Upper lobe of left lung (tissue), 6 donors: Measurements from ENCODE around the gene ALG2. TPM values are rescaled to one million over a fixed set of nuclear protein-coding genes. Genes with fewer than 3 reads are reported as not detected.

Source experiments
- ATAC-seq, 2 donors: fragments of 200-7000 bp; cut with Tn5 transposase; one replicate each; pipeline ENCODE4 v1.9.1; 2022; ENCODE audit warnings: mild to moderate bottlenecking in 2 of 2, moderate library complexity in 2 of 2; ENCODE audit not compliant: low FRiP score in 2 of 2
- DNase-seq, 2 donors: peaks; one replicate each; pipeline ENCODE4 v3.0.0-alpha.2; 2019 to 2020
- H3K27ac ChIP-seq, 4 donors: fragments of 200-600 bp; sonication (generic); one replicate each; pipeline ENCODE4 v1.5.1; 2016 to 2019
- H3K27me3 ChIP-seq, 4 donors: fragments of 200-600 bp; sonication (generic); one replicate each; pipeline ENCODE4 v1.5.1; 2017 to 2019
- H3K36me3 ChIP-seq, 4 donors: fragments of 200-600 bp; sonication (generic); one replicate each; pipeline ENCODE4 v1.5.1; 2016 to 2019
- H3K4me1 ChIP-seq, 4 donors: fragments of 200-600 bp; sonication (generic); one replicate each; pipeline ENCODE4 v1.5.1; 2018 to 2019
- H3K4me3 ChIP-seq, 4 donors: fragments of 200-600 bp; sonication (generic); one replicate each; pipeline ENCODE4 v1.5.1; 2017 to 2019; ENCODE audit warnings: mild to moderate bottlenecking in 2 of 4, moderate library complexity in 1 of 4
- H3K9me3 ChIP-seq, 4 donors: fragments of 200-600 bp; sonication (generic); one replicate each; pipeline ENCODE4 v1.5.1; 2018 to 2019
- EP300 ChIP-seq, 4 donors: sonication (generic); formaldehyde crosslinking; IDR thresholded peaks; one replicate each; pipeline ENCODE4 v1.5.1; 2017; ENCODE audit warnings: antibody characterized with exemption in 4 of 4, control low read depth in 2 of 4
- POLR2A ChIP-seq, 4 donors: fragments of 450-650 bp; IDR thresholded peaks; one replicate each; pipeline ENCODE4 v1.5.1; 2016 to 2017; ENCODE audit warnings: antibody characterized with exemption in 4 of 4, mild to moderate bottlenecking in 2 of 4
- POLR2AphosphoS5 ChIP-seq, 2 donors: sonication (generic); formaldehyde crosslinking; IDR thresholded peaks; one replicate each; pipeline ENCODE4 v1.5.1; 2017; ENCODE audit warnings: antibody characterized with exemption in 2 of 2
- WGBS, 2 donors: methylation state at CpG; one replicate each; pipeline ENCODE4 v1.1.5; 2017 to 2018; 5-methylcytosine and 5-hydroxymethylcytosine counted together
- total RNA-seq, 6 donors: library from RNA; depleted of rRNA in 4 of 6; stranded (reverse); fragments of >200 nt in 4 of 6; gene quantifications; one replicate each; pipeline versions ENCODE4 v1.1.0 to v1.2.1, GENCODE V29; 2016 to 2021
- TF ChIP-seq, protein P1 (sequence below), 6 experiments: fragments of 450-650 bp in 4 of 6; fragments of 200-600 bp in 2 of 6; sonication (generic) in 2 of 6; IDR thresholded peaks; one replicate each; pipeline ENCODE4 v1.5.1; 2016 to 2019; ENCODE audit warnings: antibody characterized with exemption in 6 of 6
- donor health status: DM: no; HTN: no; CAD: no; lungs with moderate emphysema.
- donor health status: DM: no; HTN: yes; CAD: no; lungs with severe emphysema.

The ALG2 gene
- total RNA-seq, 6 donors from 2014 or later: 22.2 to 61.4 (median 41.2) TPM

DNA sequence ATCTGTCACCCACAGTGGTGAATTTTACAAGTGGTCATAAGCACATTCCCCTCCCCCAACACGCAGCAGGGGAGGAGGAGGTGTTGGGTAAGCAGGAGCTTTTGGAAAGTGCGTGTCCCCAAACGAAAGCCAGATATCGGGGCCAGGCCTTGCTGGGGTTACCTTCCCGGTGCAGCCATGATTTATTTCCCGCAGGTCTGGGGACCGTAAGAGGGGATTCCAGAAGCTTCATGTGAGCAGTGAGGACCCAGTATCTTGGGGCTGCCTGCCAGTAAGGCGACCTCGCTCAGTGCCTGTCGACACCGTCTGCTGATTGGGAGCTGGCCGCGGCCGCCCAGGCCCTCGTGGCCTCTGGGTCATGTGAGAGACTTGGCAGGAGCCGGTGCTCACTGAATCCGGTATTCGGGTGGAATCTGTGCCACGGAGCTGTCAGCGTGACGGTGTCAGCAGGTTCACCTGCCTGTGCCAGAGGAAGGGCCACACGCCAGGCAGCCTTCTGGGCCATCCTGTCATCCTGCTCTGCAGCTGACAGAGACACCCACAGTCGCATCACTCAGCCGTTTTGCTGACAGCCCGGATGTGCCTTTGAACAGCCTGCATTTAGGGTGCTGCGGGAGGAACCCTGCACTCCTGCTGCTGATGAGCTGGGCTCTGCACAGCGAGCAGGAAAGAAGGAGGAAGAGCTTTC lies 37.6 kb upstream of the ALG2 start:
- H3K4me3 ChIP-seq: peak overlapping the region; percentile 1 to 49 (median 36)
- 21 to 37% methylated on average over 11 to 16 of the region's 27 CpGs for WGBS, 2 donors

DNA sequence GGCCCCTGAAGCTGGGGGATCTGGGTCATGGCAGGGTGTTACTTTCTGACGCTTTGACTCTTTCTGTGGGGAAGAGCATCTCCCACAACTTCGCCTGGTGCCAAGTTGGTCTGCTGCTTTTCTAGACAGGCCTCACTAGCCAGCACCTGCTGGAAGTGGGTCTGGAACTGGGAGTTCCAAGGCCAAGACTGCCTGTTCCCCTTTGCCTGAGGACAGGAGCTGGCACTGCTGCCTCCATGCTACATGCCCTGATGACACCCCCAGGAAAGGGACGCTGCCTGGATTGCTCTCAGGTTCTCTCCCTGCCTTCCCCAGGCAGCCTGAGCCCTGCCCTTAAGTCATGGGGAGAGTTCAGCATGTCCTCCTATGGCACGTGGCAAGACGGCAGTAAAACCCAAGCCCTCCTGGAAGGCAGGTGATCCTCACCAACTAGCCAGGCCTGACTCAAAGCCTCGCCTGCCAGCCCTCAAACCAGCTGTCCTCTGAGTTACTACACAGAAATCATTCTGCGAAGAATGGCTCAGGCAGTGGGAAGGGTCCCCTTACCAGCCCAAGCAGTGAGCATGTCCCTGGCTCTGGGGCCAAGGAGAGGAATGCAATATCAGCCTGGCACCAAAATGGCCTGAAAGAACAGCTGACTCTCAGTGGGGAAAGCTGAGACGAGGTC lies 36.1 kb upstream of the ALG2 start:
- Histone ChIP-seq H3K9me3 (no peaks in the 10 kb centered on the region), H3K27ac (no peak overlapping the region), H3K4me1 (peaks cover 0 to 8% (median 4%) of the 10 kb centered on the region in 4 donors), H3K27me3 (no peaks in the 10 kb centered on the region), H3K36me3 (no peaks in the 10 kb centered on the region), H3K4me3 (no peak overlapping the region)
- 93 to 94% methylated on average over 2 to 8 of the region's 8 CpGs for WGBS, 2 donors
- no peak for DNase-seq
- no peak for ATAC-seq
- TF ChIP-seq, protein P1, sequence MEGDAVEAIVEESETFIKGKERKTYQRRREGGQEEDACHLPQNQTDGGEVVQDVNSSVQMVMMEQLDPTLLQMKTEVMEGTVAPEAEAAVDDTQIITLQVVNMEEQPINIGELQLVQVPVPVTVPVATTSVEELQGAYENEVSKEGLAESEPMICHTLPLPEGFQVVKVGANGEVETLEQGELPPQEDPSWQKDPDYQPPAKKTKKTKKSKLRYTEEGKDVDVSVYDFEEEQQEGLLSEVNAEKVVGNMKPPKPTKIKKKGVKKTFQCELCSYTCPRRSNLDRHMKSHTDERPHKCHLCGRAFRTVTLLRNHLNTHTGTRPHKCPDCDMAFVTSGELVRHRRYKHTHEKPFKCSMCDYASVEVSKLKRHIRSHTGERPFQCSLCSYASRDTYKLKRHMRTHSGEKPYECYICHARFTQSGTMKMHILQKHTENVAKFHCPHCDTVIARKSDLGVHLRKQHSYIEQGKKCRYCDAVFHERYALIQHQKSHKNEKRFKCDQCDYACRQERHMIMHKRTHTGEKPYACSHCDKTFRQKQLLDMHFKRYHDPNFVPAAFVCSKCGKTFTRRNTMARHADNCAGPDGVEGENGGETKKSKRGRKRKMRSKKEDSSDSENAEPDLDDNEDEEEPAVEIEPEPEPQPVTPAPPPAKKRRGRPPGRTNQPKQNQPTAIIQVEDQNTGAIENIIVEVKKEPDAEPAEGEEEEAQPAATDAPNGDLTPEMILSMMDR (IDR thresholded peaks at IDR 0.05): no peak
- TF ChIP-seq POLR2AphosphoS5 (IDR thresholded peaks at IDR 0.05) (no peak), POLR2A (IDR thresholded peaks at IDR 0.05) (no peak), EP300 (IDR thresholded peaks at IDR 0.05) (no peak)

More for the DNA sequence above, 37.6 kb upstream of the ALG2 start:
- no peaks in the 10 kb centered on the region for H3K36me3 ChIP-seq
- peak; percentile 91 for ATAC-seq
- no peaks in the 10 kb centered on the region for H3K27me3 ChIP-seq
- peaks cover 0 to 8% (median 4%) of the 10 kb centered on the region in 4 donors for H3K4me1 ChIP-seq
- peak; percentile 81 to 93 for DNase-seq
- TF ChIP-seq POLR2A (IDR thresholded peaks at IDR 0.05): peak in 1 of 4 donors; percentile 75
- TF ChIP-seq POLR2AphosphoS5 (IDR thresholded peaks at IDR 0.05): peak in 1 of 2 donors; percentile 46
- no peak for TF ChIP-seq EP300 (IDR thresholded peaks at IDR 0.05)
- H3K27ac ChIP-seq: peak overlapping the region; percentile 63 to 78 (median 68)
- H3K9me3 ChIP-seq: no peaks in the 10 kb centered on the region

DNA sequence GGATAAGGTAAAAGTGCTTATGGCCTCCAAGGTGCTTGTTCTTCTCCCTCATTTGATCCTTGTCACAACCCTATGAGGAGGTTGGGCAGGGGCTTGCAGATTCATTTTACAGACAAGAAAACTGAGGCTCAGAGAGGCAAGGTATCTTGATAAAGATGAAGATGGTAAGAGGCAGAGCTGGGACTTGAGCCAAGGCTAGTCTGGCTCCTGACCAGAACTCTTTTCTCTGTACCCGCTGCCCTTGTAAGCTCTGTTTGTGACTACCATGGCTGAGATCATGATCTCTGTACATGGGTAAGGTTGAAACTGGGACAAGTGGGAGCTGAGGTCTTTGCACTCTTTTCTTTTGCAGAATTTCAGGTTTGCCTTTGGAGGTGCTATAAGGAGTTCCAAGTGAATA lies 33.9 kb upstream of the ALG2 start:
- TF ChIP-seq EP300 (IDR thresholded peaks at IDR 0.05): no peak
- TF ChIP-seq POLR2A (IDR thresholded peaks at IDR 0.05): no peak
- TF ChIP-seq, protein P1 (IDR thresholded peaks at IDR 0.05): no peak
- TF ChIP-seq POLR2AphosphoS5 (IDR thresholded peaks at IDR 0.05): no peak
- Histone ChIP-seq H3K9me3 (no peaks in the 10 kb centered on the region), H3K36me3 (no peaks in the 10 kb centered on the region), H3K27me3 (no peaks in the 10 kb centered on the region), H3K4me1 (peaks cover 0 to 8% (median 4%) of the 10 kb centered on the region in 4 donors), H3K27ac (no peak overlapping the region), H3K4me3 (no peak overlapping the region)
- ATAC-seq (no peak), DNase-seq (no peak)
- 75 to 82% methylated on average over 1 of the region's 1 CpG for WGBS, 2 donors

DNA sequence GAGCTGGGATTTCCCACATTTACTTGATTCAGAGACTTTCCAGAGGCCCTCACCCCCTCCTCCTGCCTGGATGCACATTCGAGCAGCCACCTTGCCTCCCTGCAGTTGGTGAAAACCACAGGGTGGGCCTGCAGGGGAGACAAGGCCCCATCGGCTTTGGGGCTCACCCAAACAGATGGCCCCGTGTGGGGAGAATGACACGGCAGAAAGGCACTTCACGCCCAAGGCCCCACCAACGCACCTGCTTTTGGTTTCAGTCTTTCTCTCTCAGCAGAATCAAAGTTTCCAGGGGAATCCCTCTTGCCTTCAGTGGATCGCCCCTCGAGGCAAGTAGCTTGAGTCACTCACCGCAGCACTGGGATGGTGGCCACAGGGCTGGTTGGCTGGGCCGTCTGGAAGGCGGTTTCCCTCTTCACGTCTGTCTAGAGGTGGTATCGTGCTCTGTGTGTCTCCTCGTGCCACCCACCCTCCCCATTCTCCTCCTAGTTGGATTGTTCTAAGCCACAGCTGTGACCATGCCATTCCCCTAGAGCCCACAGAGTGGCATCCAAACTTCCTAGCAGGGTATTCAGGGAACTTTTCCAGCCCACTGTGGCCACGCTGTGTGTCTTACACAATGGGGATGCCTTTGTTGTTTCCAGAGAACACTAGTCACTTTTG lies 32.2 kb upstream of the ALG2 start:
- no peaks in the 10 kb centered on the region for H3K27me3 ChIP-seq
- TF ChIP-seq EP300 (IDR thresholded peaks at IDR 0.05): no peak
- H3K4me1 ChIP-seq: peaks cover 0 to 2% (median 0%) of the 10 kb centered on the region in 4 donors
- H3K9me3 ChIP-seq: no peaks in the 10 kb centered on the region
- H3K4me3 ChIP-seq: no peak overlapping the region
- no peak overlapping the region for H3K27ac ChIP-seq
- DNase-seq (peak in 1 of 2 donors; percentile 39), ATAC-seq (no peak)
- no peaks in the 10 kb centered on the region for H3K36me3 ChIP-seq
- WGBS, 2 donors: 69 to 76% methylated on average over 10 to 15 of the region's 15 CpGs

DNA sequence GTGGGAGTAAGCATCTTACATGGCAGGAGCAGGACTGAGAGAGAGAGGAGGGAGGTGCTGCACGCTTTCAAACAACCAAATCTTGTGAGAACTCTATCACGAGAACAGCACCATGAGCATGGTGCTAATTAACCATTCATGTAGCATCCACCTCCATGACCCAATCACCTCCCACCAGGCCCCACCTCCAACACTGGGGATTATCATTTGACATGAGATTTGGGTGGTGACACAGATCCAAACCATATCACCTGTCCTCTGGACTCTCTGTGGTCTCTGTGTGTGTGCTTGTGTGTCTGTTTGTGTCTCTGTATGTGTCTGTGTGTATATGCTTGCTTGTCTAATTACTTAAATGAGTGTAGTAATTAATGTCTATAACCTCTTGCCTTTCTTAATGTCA lies 31.4 kb upstream of the ALG2 start:
- ATAC-seq (no peak), DNase-seq (no peak)
- Histone ChIP-seq H3K4me3 (no peak overlapping the region), H3K27ac (no peak overlapping the region), H3K27me3 (no peaks in the 10 kb centered on the region), H3K36me3 (no peaks in the 10 kb centered on the region), H3K4me1 (no peaks in the 10 kb centered on the region), H3K9me3 (no peaks in the 10 kb centered on the region)
- WGBS, 2 donors: 96 to 97% methylated on average over 2 of the region's 2 CpGs
- no peak for TF ChIP-seq POLR2AphosphoS5 (IDR thresholded peaks at IDR 0.05)
- TF ChIP-seq, protein P1 (IDR thresholded peaks at IDR 0.05): no peak
- TF ChIP-seq EP300 (IDR thresholded peaks at IDR 0.05): no peak
- no peak for TF ChIP-seq POLR2A (IDR thresholded peaks at IDR 0.05)
